ENCODE measurements around the gene PRMT1. TPM values are rescaled to one million over a fixed set of nuclear protein-coding genes. Genes with fewer than 3 reads are reported as not detected.

Gene PRMT1
- total and polyA plus RNA-seq, 4 donors: 35.1 to 67.2 (median 53.8) TPM

- no peaks in the 10 kb centered on the region for H3K27me3 ChIP-seq (ENCODE audit: control insufficient read depth in 4 of 4, insufficient read depth in 4 of 4, low read length in 3 of 4)
- H3K36me3 ChIP-seq (ENCODE audit: control insufficient read depth in 4 of 4, insufficient read depth in 3 of 4, low read depth in 1 of 4, low read length in 3 of 4): peaks cover 24 to 78% (median 37%) of the 10 kb centered on the region in 4 donors
- no peak overlapping the region for H3K27ac ChIP-seq (ENCODE audit: low read depth in 1 of 2, low read length in 2 of 2)
- no peak for DNase-seq (ENCODE audit: low spot score)
- no peaks in the 10 kb centered on the region for H3K4me1 ChIP-seq (ENCODE audit: control insufficient read depth in 4 of 4, insufficient read depth in 4 of 4, low read length in 3 of 4)
- TF ChIP-seq HNF4G (IDR thresholded peaks at IDR 0.05) (no peak), ZBTB33 (IDR thresholded peaks at IDR 0.05) (no peak), CTCF (IDR thresholded peaks at IDR 0.05; ENCODE audit: low read depth, low read length, missing input control) (no peak), JUND (IDR thresholded peaks at IDR 0.05) (no peak), GABPA (IDR thresholded peaks at IDR 0.05 in 1 of 2, conservative IDR thresholded peaks at IDR 0.05 in 1 of 2) (no peak), MAX (IDR thresholded peaks at IDR 0.05) (no peak), TAF1 (conservative IDR thresholded peaks at IDR 0.05) (no peak), FOXA2 (IDR thresholded peaks at IDR 0.05) (no peak), HNF4A (conservative IDR thresholded peaks at IDR 0.05) (no peak), RXRA (IDR thresholded peaks at IDR 0.05) (no peak), FOXA1 (IDR thresholded peaks at IDR 0.05) (no peak), EGR1 (IDR thresholded peaks at IDR 0.05; ENCODE audit: low read depth in 2 of 2) (no peak), YY1 (IDR thresholded peaks at IDR 0.05) (no peak), ATF3 (IDR thresholded peaks at IDR 0.05) (no peak), RAD21 (IDR thresholded peaks at IDR 0.05) (no peak), REST (IDR thresholded peaks at IDR 0.05) (no peak), SP1 (IDR thresholded peaks at IDR 0.05) (no peak), NR2F2 (IDR thresholded peaks at IDR 0.05) (no peak)
- no peak overlapping the region for H3K9ac ChIP-seq (ENCODE audit: low read depth in 1 of 2, low read length in 2 of 2)
- 92% methylated on average over 17 of the region's 17 CpGs for WGBS
- H3K4me3 ChIP-seq (ENCODE audit: low read depth in 1 of 3, low read length in 3 of 3): no peak overlapping the region
- H3K9me3 ChIP-seq (ENCODE audit: control insufficient read depth in 4 of 4, low read length in 3 of 4): no peaks in the 10 kb centered on the region
Measured at GRCh38 chr19:49656456-49657109, 20.5 kb upstream of the PRMT1 start.

Measured in liver (tissue), 9 donors.